ENCODE data around the gene PFKL. TPM values are rescaled to one million over a fixed set of nuclear protein-coding genes. Genes with fewer than 3 reads are reported as not detected.

The PFKL gene
- total RNA-seq, 1 experiment from 2014 or later, result 68.8 TPM

- Histone ChIP-seq H3K4me1 (ENCODE audit: low read length) (no peaks in the 10 kb centered on the region), H3K27ac (ENCODE audit: low read length) (no peak overlapping the region), H3K9me3 (ENCODE audit: low read length) (no peaks in the 10 kb centered on the region), H3K36me3 (ENCODE audit: insufficient read depth, low read length) (no peaks in the 10 kb centered on the region), H3K9me2 (replicated peaks; ENCODE audit: insufficient read depth, low read length) (no peaks in the 10 kb centered on the region), H3K4me3 (ENCODE audit: low read length) (no peak overlapping the region), H4K20me1 (ENCODE audit: insufficient read depth, low read depth, low read length) (no peaks in the 10 kb centered on the region), H3K9ac (ENCODE audit: low read length) (no peak overlapping the region), H3K79me2 (ENCODE audit: low read length) (no peaks in the 10 kb centered on the region), H3K4me2 (ENCODE audit: low read depth, low read length, poor library complexity, severe bottlenecking) (no peak overlapping the region), H2AFZ (ENCODE audit: low read length) (no peak overlapping the region), H3K27me3 (ENCODE audit: low read length) (no peaks in the 10 kb centered on the region)
- DNase-seq, result no peak
These were observed 74.9 kb downstream of the PFKL start for GRCh38 chr21:44374601-44375280.

DNA sequence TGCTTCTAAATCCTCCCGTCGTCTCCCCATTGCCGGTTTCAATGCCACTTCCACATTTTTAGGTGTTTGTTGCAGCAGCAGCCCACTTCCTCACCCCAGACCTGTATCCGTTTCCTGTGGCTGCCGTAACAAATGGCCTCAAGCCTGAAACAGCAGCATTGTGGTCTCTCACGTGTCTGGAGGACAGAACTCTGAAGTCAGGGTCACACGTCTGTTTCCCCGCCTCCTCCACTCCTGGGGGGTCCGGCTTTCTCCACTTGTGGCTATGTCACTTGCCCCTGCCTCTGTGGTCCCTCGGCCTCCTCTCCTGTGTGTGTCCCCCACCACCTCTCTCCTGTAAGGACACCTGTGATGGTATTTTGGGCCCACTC lies 75.4 kb downstream of the PFKL start:
- no peak for DNase-seq
- no peaks in the 10 kb centered on the region for H3K79me2 ChIP-seq (ENCODE audit: low read length)
- H2AFZ ChIP-seq (ENCODE audit: low read length), result no peak overlapping the region
- H3K27me3 ChIP-seq (ENCODE audit: low read length), result no peaks in the 10 kb centered on the region
- no peaks in the 10 kb centered on the region for H3K4me1 ChIP-seq (ENCODE audit: low read length)
- no peak overlapping the region for H3K27ac ChIP-seq (ENCODE audit: low read length)
- H3K4me2 ChIP-seq (ENCODE audit: low read depth, low read length, poor library complexity, severe bottlenecking), result no peak overlapping the region
- no peaks in the 10 kb centered on the region for H3K9me2 ChIP-seq (replicated peaks; ENCODE audit: insufficient read depth, low read length)
- H4K20me1 ChIP-seq (ENCODE audit: insufficient read depth, low read depth, low read length), result no peaks in the 10 kb centered on the region
- H3K36me3 ChIP-seq (ENCODE audit: insufficient read depth, low read length), result no peaks in the 10 kb centered on the region
- H3K9ac ChIP-seq (ENCODE audit: low read length), result no peak overlapping the region
- H3K4me3 ChIP-seq (ENCODE audit: low read length), result no peak overlapping the region
- H3K9me3 ChIP-seq (ENCODE audit: low read length), result no peaks in the 10 kb centered on the region

DNA sequence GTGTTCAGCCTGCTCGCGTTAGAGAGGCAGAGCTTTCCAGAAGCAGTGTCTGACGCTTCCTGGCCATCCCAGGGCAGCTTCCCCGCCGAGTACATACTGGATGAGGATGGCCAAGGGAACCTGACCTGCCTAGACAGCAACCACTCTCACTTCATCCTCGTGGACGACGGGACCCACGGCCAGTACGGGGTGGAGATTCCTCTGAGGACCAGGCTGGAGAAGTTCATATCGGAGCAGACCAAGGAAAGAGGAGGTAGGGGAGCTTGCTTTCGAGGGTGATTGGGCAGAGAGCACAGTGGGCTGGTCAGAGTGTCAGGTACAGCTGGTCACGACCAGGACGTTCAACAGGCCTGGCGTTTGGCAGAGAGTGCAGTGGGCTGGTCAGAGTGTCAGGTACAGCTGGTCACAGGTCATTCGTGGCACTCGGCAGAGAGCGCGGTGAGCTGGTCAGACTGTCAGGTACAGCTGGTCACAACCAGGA lies 75.9 kb downstream of the PFKL start:
- H3K27me3 ChIP-seq (ENCODE audit: low read length), result no peaks in the 10 kb centered on the region
- H3K9me3 ChIP-seq (ENCODE audit: low read length), result no peaks in the 10 kb centered on the region
- H3K9ac ChIP-seq (ENCODE audit: low read length), result no peak overlapping the region
- no peak overlapping the region for H3K4me2 ChIP-seq (ENCODE audit: low read depth, low read length, poor library complexity, severe bottlenecking)
- H3K4me1 ChIP-seq (ENCODE audit: low read length), result no peaks in the 10 kb centered on the region
- no peak for DNase-seq
- no peaks in the 10 kb centered on the region for H3K79me2 ChIP-seq (ENCODE audit: low read length)
- no peaks in the 10 kb centered on the region for H3K9me2 ChIP-seq (replicated peaks; ENCODE audit: insufficient read depth, low read length)
- H3K27ac ChIP-seq (ENCODE audit: low read length), result no peak overlapping the region
- no peak overlapping the region for H3K4me3 ChIP-seq (ENCODE audit: low read length)
- no peaks in the 10 kb centered on the region for H4K20me1 ChIP-seq (ENCODE audit: insufficient read depth, low read depth, low read length)
- no peak overlapping the region for H2AFZ ChIP-seq (ENCODE audit: low read length)
- H3K36me3 ChIP-seq (ENCODE audit: insufficient read depth, low read length), result no peaks in the 10 kb centered on the region

DNA sequence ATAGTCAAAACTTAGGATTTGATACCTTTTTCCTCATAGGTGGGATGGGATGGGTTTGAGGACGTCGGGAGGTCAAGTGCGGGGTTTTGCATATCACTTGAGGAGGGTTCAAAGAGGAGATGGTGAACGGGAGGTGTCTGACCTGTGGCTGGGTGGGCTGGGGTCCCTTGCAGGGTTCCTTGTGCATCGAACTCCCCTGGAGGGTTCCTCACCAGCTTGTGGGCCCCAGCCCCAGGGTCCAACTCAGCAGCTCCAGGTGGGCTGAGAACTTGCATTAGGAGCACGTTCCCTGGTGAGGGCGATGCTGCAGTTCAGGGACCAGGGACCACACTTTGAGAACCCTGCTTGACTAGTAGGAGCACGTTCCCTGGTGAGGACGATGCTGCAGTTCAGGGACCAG lies 76.8 kb downstream of the PFKL start:
- Histone ChIP-seq H3K27ac (ENCODE audit: low read length) (no peak overlapping the region), H3K9ac (ENCODE audit: low read length) (no peak overlapping the region), H3K27me3 (ENCODE audit: low read length) (no peaks in the 10 kb centered on the region), H3K4me3 (ENCODE audit: low read length) (no peak overlapping the region), H3K36me3 (ENCODE audit: insufficient read depth, low read length) (no peaks in the 10 kb centered on the region), H3K9me2 (replicated peaks; ENCODE audit: insufficient read depth, low read length) (no peaks in the 10 kb centered on the region), H2AFZ (ENCODE audit: low read length) (no peak overlapping the region), H4K20me1 (ENCODE audit: insufficient read depth, low read depth, low read length) (no peaks in the 10 kb centered on the region), H3K9me3 (ENCODE audit: low read length) (no peaks in the 10 kb centered on the region), H3K4me1 (ENCODE audit: low read length) (no peaks in the 10 kb centered on the region), H3K4me2 (ENCODE audit: low read depth, low read length, poor library complexity, severe bottlenecking) (no peak overlapping the region), H3K79me2 (ENCODE audit: low read length) (no peaks in the 10 kb centered on the region)
- DNase-seq, result no peak

Other genes starting within 250 kb of the PFKL start
- 0.29 and 1.0 TPM in 2 replicates for gene PWP2, start 192.7 kb upstream of the PFKL start, total RNA-seq (2014; rRNA removed; shearing (Covaris generic); ENCODE audit: low replicate concordance)
- 3.1 and 14.9 TPM in 2 replicates for gene GATD3, start 166.4 kb upstream of the PFKL start, total RNA-seq (2014; rRNA removed; shearing (Covaris generic); ENCODE audit: low replicate concordance)
- 0.37 and 0.83 TPM in 2 replicates for gene ICOSLG, start 59.1 kb upstream of the PFKL start, total RNA-seq (2014; rRNA removed; shearing (Covaris generic); ENCODE audit: low replicate concordance)
- not detected in 2 replicates for gene DNMT3L, start 38.2 kb upstream of the PFKL start, total RNA-seq (2014; rRNA removed; shearing (Covaris generic); ENCODE audit: low replicate concordance)
- gene AIRE, start 14.2 kb upstream of the PFKL start, total RNA-seq (2014; rRNA removed; shearing (Covaris generic); ENCODE audit: low replicate concordance), result not detected in 2 replicates
- 7.9 and 12.8 TPM in 2 replicates for gene CFAP410, start 39.3 kb downstream of the PFKL start, total RNA-seq (2014; rRNA removed; shearing (Covaris generic); ENCODE audit: low replicate concordance)
- 0.90 TPM in 1 of 2 replicates, not detected in the other for gene TRPM2, start 53.6 kb downstream of the PFKL start, total RNA-seq (2014; rRNA removed; shearing (Covaris generic); ENCODE audit: low replicate concordance)
- not detected in 2 replicates for gene LRRC3, start 155.5 kb downstream of the PFKL start, total RNA-seq (2014; rRNA removed; shearing (Covaris generic); ENCODE audit: low replicate concordance)
- gene KRTAP10-1, start 240.1 kb downstream of the PFKL start, total RNA-seq (2014; rRNA removed; shearing (Covaris generic); ENCODE audit: low replicate concordance), result not detected in 2 replicates

Data from Karpas-422 (cell line).